ENCODE results near the gene RELN.

Gene RELN

GRCh38 chr7:103932389-103932788 lies 57.1 kb downstream of the RELN start:
- TF ChIP-seq CSRNP3 (CRISPR knock-in tag; IDR thresholded peaks at IDR 0.05) (no peak), GLIS3 (CRISPR knock-in tag; IDR thresholded peaks at IDR 0.05) (no peak), ISL1 (CRISPR knock-in tag; IDR thresholded peaks at IDR 0.05) (no peak)

GRCh38 chr7:103929901-103930311 lies 59.6 kb downstream of the RELN start:
- TF ChIP-seq TSHZ2 (CRISPR knock-in tag; IDR thresholded peaks at IDR 0.05) (no peak), CREB5 (CRISPR knock-in tag; IDR thresholded peaks at IDR 0.05; ENCODE audit: low read depth) (no peak), ZNF565 (CRISPR knock-in tag; conservative IDR thresholded peaks at IDR 0.05; ENCODE audit: low read depth) (no peak), CSRNP3 (CRISPR knock-in tag; IDR thresholded peaks at IDR 0.05) (no peak), POU6F1 (CRISPR knock-in tag; IDR thresholded peaks at IDR 0.05; ENCODE audit: borderline replicate concordance, low read depth) (no peak), ZNF70 (CRISPR knock-in tag; IDR thresholded peaks at IDR 0.05) (no peak), ZNF8 (CRISPR knock-in tag; IDR thresholded peaks at IDR 0.05) (no peak), ZFP3 (CRISPR knock-in tag; IDR thresholded peaks at IDR 0.05) (no peak), GLIS3 (CRISPR knock-in tag; IDR thresholded peaks at IDR 0.05) (no peak), PATZ1 (CRISPR knock-in tag; IDR thresholded peaks at IDR 0.05; ENCODE audit: borderline replicate concordance) (no peak), SNAI2 (CRISPR knock-in tag; IDR thresholded peaks at IDR 0.05) (no peak), ISL1 (CRISPR knock-in tag; IDR thresholded peaks at IDR 0.05) (no peak)
- ATAC-seq, result no peak

More at GRCh38 chr7:103932389-103932788, 57.1 kb downstream of the RELN start:
- ATAC-seq, result no peak

- ATAC-seq, result no peak
- TF ChIP-seq ARNTL (CRISPR knock-in tag; IDR thresholded peaks at IDR 0.05; ENCODE audit: borderline replicate concordance, low read depth) (no peak), ZNF8 (CRISPR knock-in tag; IDR thresholded peaks at IDR 0.05) (no peak), PPARA (CRISPR knock-in tag; IDR thresholded peaks at IDR 0.05; ENCODE audit: borderline replicate concordance) (no peak), CSDC2 (CRISPR knock-in tag; IDR thresholded peaks at IDR 0.05) (no peak), ZFP30 (CRISPR knock-in tag; IDR thresholded peaks at IDR 0.05) (no peak), TCF4 (CRISPR knock-in tag; IDR thresholded peaks at IDR 0.05; ENCODE audit: borderline replicate concordance) (no peak), ESRRG (CRISPR knock-in tag; IDR thresholded peaks at IDR 0.05) (no peak), GLIS3 (CRISPR knock-in tag; IDR thresholded peaks at IDR 0.05) (no peak), POU6F1 (CRISPR knock-in tag; IDR thresholded peaks at IDR 0.05; ENCODE audit: borderline replicate concordance, low read depth) (no peak), SNAI2 (CRISPR knock-in tag; IDR thresholded peaks at IDR 0.05) (no peak), RARB (CRISPR knock-in tag; IDR thresholded peaks at IDR 0.05) (no peak), ZFP3 (CRISPR knock-in tag; IDR thresholded peaks at IDR 0.05) (no peak), OSR1 (CRISPR knock-in tag; IDR thresholded peaks at IDR 0.05) (no peak), CSRNP3 (CRISPR knock-in tag; IDR thresholded peaks at IDR 0.05) (no peak), ZNF565 (CRISPR knock-in tag; conservative IDR thresholded peaks at IDR 0.05; ENCODE audit: low read depth) (no peak), ZC3H10 (CRISPR knock-in tag; IDR thresholded peaks at IDR 0.05) (no peak), ISL1 (CRISPR knock-in tag; IDR thresholded peaks at IDR 0.05) (no peak)
These were observed 60.9 kb downstream of the RELN start for GRCh38 chr7:103928581-103928980.

Data from SK-N-SH treated with all-trans-retinoic acid at 6 μM for 48 hours (cell line).